GM18907 (cell line): ENCODE measurements around the gene CCNE1.

ENCODE experiments used
- ATAC-seq: cut with Tn5 transposase; IDR thresholded peaks from one replicate; pipeline ENCODE4 v1.9.1; 2021; ENCODE audit warnings: mild to moderate bottlenecking, moderate library complexity; ENCODE audit not compliant: unreplicated experiment

CCNE1 gene

DNA sequence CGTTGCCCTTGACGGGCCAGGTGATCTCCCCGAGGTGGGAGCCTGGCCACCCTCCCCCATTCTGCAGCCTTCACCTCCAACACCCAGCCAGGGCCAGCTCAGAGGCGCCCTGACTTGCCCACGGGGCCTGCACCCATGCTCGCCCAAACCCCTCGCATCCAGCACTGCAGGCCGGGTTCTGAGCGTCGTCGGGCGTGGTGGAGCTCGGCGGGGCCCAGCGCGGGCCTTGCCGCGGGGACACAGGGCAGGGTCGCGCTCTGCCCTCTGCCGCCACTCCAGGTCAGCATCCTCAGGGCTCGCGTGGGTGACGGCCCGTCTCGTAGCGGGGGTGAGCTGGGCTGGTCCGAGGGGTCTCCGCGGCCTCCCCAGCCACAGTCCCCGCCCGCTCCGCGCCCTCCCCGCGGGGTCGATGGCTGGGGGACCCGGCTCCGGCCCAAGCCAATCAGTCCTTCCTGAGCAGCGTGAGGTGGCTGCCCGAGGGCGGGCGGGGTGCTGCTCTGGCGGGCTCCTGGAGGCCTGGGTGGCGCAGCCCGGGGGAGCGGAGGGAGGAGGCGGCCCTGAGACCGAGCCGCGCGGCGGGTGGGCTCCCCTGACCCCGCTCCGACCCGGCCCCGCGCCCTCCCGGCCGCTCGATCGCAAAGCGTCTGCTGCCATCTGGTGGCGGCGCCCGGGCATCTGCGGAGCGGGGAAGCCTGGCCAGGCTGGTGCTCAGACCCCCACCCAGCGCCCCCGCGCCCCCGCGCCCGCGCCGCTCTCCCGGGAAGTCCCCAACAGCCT, 61.4 kb downstream of the CCNE1 start:
- peak; percentile 71 for ATAC-seq
